Measurements from ENCODE around the gene C16orf96.

DNA sequence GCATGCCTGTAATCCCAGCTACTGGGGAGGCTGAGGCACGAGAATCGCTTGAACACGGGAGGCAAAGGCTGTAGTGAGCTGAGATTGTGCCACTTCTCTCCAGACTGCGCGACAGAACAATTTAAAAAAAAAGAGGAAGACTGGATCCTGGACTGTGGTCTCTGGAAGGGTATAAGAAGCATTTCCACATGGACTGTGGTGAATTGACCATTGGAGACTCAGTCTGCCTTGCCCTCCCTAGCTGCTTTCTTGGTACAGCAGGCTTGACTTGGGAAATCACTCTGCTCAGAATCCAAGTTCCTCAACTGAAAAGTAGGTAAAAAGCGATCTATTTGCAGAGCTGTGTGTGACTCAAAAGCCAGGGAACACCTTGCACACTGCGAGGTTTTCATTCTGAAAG, 67.5 kb downstream of the C16orf96 start:
- TF ChIP-seq GABPA (IDR thresholded peaks at IDR 0.05 in 1 of 2, conservative IDR thresholded peaks at IDR 0.05 in 1 of 2) (no peak), RXRA (IDR thresholded peaks at IDR 0.05) (no peak), MAX (IDR thresholded peaks at IDR 0.05) (no peak), RAD21 (IDR thresholded peaks at IDR 0.05) (no peak), SP1 (IDR thresholded peaks at IDR 0.05) (no peak), FOXA1 (IDR thresholded peaks at IDR 0.05) (no peak), JUND (IDR thresholded peaks at IDR 0.05) (no peak), HNF4A (conservative IDR thresholded peaks at IDR 0.05) (no peak)
- TF ChIP-seq, protein P1, sequence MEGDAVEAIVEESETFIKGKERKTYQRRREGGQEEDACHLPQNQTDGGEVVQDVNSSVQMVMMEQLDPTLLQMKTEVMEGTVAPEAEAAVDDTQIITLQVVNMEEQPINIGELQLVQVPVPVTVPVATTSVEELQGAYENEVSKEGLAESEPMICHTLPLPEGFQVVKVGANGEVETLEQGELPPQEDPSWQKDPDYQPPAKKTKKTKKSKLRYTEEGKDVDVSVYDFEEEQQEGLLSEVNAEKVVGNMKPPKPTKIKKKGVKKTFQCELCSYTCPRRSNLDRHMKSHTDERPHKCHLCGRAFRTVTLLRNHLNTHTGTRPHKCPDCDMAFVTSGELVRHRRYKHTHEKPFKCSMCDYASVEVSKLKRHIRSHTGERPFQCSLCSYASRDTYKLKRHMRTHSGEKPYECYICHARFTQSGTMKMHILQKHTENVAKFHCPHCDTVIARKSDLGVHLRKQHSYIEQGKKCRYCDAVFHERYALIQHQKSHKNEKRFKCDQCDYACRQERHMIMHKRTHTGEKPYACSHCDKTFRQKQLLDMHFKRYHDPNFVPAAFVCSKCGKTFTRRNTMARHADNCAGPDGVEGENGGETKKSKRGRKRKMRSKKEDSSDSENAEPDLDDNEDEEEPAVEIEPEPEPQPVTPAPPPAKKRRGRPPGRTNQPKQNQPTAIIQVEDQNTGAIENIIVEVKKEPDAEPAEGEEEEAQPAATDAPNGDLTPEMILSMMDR (IDR thresholded peaks at IDR 0.05; ENCODE audit: low read depth, low read length, missing input control), result no peak
- TF ChIP-seq, protein P2, sequence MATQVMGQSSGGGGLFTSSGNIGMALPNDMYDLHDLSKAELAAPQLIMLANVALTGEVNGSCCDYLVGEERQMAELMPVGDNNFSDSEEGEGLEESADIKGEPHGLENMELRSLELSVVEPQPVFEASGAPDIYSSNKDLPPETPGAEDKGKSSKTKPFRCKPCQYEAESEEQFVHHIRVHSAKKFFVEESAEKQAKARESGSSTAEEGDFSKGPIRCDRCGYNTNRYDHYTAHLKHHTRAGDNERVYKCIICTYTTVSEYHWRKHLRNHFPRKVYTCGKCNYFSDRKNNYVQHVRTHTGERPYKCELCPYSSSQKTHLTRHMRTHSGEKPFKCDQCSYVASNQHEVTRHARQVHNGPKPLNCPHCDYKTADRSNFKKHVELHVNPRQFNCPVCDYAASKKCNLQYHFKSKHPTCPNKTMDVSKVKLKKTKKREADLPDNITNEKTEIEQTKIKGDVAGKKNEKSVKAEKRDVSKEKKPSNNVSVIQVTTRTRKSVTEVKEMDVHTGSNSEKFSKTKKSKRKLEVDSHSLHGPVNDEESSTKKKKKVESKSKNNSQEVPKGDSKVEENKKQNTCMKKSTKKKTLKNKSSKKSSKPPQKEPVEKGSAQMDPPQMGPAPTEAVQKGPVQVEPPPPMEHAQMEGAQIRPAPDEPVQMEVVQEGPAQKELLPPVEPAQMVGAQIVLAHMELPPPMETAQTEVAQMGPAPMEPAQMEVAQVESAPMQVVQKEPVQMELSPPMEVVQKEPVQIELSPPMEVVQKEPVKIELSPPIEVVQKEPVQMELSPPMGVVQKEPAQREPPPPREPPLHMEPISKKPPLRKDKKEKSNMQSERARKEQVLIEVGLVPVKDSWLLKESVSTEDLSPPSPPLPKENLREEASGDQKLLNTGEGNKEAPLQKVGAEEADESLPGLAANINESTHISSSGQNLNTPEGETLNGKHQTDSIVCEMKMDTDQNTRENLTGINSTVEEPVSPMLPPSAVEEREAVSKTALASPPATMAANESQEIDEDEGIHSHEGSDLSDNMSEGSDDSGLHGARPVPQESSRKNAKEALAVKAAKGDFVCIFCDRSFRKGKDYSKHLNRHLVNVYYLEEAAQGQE (IDR thresholded peaks at IDR 0.05), result no peak

All from liver (tissue), 3 donors.